Endodermal cell (in vitro differentiated cells): ENCODE results near the gene DOCK9. TPM values are rescaled to one million over a fixed set of nuclear protein-coding genes. Genes with fewer than 3 reads are reported as not detected.
A peak's percentile ranks its signal among the peaks of the same experiment; 100 is the strongest.

Source experiments
- DNase-seq: peaks from one replicate; pipeline ENCODE4 v3.0.0-alpha.2; 2017
- H3K27ac ChIP-seq: 2 replicates; pipeline ENCODE4 v1.5.1; 2013; ENCODE audit warnings: mild to moderate bottlenecking, low read depth, low read length, moderate library complexity
- H3K27me3 ChIP-seq: 2 replicates; pipeline ENCODE4 v1.6.1; 2013; ENCODE audit warnings: mild to moderate bottlenecking, low read length, moderate library complexity; ENCODE audit not compliant: insufficient read depth, control insufficient read depth, poor library complexity, severe bottlenecking
- H3K36me3 ChIP-seq: 2 replicates; pipeline ENCODE4 v1.7.0; 2013; ENCODE audit warnings: mild to moderate bottlenecking, low read length, moderate library complexity; ENCODE audit not compliant: control insufficient read depth, insufficient read depth
- H3K4me1 ChIP-seq: one replicate; pipeline ENCODE4 v1.7.0; 2013; ENCODE audit warnings: low read length; ENCODE audit not compliant: control insufficient read depth, insufficient read depth
- H3K4me3 ChIP-seq: 2 replicates; pipeline ENCODE4 v1.5.1; 2013; ENCODE audit warnings: mild to moderate bottlenecking, low read length, moderate library complexity
- H3K9ac ChIP-seq: 2 replicates; pipeline ENCODE4 v1.6.1; 2013; ENCODE audit warnings: mild to moderate bottlenecking, low read length, moderate library complexity; ENCODE audit not compliant: poor library complexity, severe bottlenecking; ENCODE audit errors: extremely low read depth
- H3K9me3 ChIP-seq: 2 replicates; pipeline ENCODE4 v1.6.1; 2013; ENCODE audit warnings: mild to moderate bottlenecking, low read length, moderate library complexity; ENCODE audit not compliant: control insufficient read depth
- H3K27ac Mint-ChIP-seq: 2 replicates; pipeline ENCODE4 v1.8.0; 2020; ENCODE audit warnings: mixed read lengths
- H3K27me3 Mint-ChIP-seq: 2 replicates; pipeline ENCODE4 v1.8.0; 2021; ENCODE audit warnings: mild to moderate bottlenecking, mixed read lengths; ENCODE audit not compliant: insufficient read depth
- H3K36me3 Mint-ChIP-seq: 2 replicates; pipeline ENCODE4 v1.8.0; 2020; ENCODE audit warnings: low read depth, mixed read lengths
- H3K4me1 Mint-ChIP-seq: 2 replicates; pipeline ENCODE4 v1.8.0; 2020; ENCODE audit warnings: mixed read lengths
- H3K4me3 Mint-ChIP-seq: 2 replicates; pipeline ENCODE4 v1.8.0; 2020; ENCODE audit warnings: mild to moderate bottlenecking, moderate library complexity, mixed read lengths
- H3K9me3 Mint-ChIP-seq: 2 replicates; pipeline ENCODE4 v1.8.0; 2020; ENCODE audit warnings: mild to moderate bottlenecking, mixed read lengths
- WGBS, 2 experiments: methylation state at CpG; one replicate each; pipeline versions ENCODE4 v1.1.5 to v1.1.7; 2013; ENCODE audit warnings: missing lambda C conversion rate in 2 of 2, mixed read lengths in 1 of 2; ENCODE audit not compliant: insufficient coverage in 1 of 2, insufficient read length in 1 of 2; 5-methylcytosine and 5-hydroxymethylcytosine counted together
- total RNA-seq, 2 donors: library from RNA; stranded (reverse); fragmentation: NEBNext Ultra II Directional in 1 of 2; extraction: Animal tissue kit (Norgen Biotek cat#: 25700) in 1 of 2; gene quantifications; 2 replicates in 1 of 2; 3 replicates in 1 of 2; pipeline ENCODE4 v1.2.1, GENCODE V29; 2021
- TF ChIP-seq, protein P1 (sequence below): fragments of 200-600 bp; sonication (generic); conservative IDR thresholded peaks from 2 replicates; pipeline ENCODE4 v1.5.0; 2021; ENCODE audit warnings: antibody characterized with exemption, mild to moderate bottlenecking

DOCK9 gene
- total RNA-seq, 2 donors from 2014 or later = 15.6 to 22.5 TPM

DNA sequence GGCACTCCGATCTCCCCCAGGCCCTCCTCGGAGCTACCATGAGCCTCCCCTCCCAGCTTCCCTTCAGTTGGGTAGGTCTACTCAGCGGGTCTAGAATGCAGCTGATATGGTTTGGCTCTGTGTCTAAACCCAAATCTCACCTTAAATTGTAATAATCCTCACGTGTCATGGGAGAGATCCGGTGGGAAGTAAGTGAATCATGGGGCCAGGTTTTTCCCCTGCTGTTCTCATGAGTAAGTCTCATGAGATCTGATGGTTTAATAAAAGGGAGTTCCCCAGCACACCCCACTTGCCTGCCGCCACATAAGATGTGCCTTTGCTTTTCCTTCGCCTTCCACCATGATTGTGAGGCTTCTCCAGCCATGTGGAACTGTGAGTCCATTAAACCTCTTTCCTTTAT, 14.5 kb upstream of the DOCK9 start:
- Mint-ChIP-seq H3K27me3 (no peaks in the 10 kb centered on the region), H3K4me1 (peaks cover 9% of the 10 kb centered on the region), H3K9me3 (no peaks in the 10 kb centered on the region), H3K36me3 (no peaks in the 10 kb centered on the region), H3K4me3 (no peak overlapping the region), H3K27ac (no peak overlapping the region)
- Histone ChIP-seq H3K27ac (no peak overlapping the region), H3K36me3 (no peaks in the 10 kb centered on the region), H3K4me1 (no peaks in the 10 kb centered on the region), H3K9ac (no peak overlapping the region), H3K9me3 (no peaks in the 10 kb centered on the region), H3K27me3 (no peaks in the 10 kb centered on the region), H3K4me3 (no peak overlapping the region)
- DNase-seq = peak; percentile 3
- WGBS, 2 experiments = 79 to 100% methylated on average over 2 to 7 of the region's 7 CpGs
- TF ChIP-seq, protein P1, sequence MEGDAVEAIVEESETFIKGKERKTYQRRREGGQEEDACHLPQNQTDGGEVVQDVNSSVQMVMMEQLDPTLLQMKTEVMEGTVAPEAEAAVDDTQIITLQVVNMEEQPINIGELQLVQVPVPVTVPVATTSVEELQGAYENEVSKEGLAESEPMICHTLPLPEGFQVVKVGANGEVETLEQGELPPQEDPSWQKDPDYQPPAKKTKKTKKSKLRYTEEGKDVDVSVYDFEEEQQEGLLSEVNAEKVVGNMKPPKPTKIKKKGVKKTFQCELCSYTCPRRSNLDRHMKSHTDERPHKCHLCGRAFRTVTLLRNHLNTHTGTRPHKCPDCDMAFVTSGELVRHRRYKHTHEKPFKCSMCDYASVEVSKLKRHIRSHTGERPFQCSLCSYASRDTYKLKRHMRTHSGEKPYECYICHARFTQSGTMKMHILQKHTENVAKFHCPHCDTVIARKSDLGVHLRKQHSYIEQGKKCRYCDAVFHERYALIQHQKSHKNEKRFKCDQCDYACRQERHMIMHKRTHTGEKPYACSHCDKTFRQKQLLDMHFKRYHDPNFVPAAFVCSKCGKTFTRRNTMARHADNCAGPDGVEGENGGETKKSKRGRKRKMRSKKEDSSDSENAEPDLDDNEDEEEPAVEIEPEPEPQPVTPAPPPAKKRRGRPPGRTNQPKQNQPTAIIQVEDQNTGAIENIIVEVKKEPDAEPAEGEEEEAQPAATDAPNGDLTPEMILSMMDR = no peak

DNA sequence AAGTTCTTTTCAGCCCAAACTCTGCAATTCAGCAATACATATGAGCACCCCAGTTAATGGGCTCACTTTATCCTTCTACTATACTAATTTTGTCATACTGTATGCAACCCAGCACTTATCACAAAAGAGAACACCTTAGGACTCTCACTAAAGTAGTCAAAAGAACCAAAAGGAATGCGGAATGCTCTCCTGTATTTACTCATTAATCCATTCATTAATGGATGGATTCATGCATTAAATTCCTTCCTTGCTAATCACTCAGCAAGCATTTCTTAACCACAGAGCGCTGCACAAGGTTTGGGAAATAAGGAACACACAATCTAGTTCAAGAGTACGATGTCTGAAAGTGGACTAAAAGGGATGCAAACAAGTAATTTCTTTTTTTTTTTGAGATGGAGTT, 12.8 kb upstream of the DOCK9 start:
- TF ChIP-seq, protein P1 = no peak
- Histone ChIP-seq H3K36me3 (no peaks in the 10 kb centered on the region), H3K9me3 (no peaks in the 10 kb centered on the region), H3K4me3 (no peak overlapping the region), H3K27me3 (no peaks in the 10 kb centered on the region), H3K4me1 (no peaks in the 10 kb centered on the region), H3K9ac (no peak overlapping the region), H3K27ac (no peak overlapping the region)
- Mint-ChIP-seq H3K36me3 (no peaks in the 10 kb centered on the region), H3K9me3 (no peaks in the 10 kb centered on the region), H3K27me3 (no peaks in the 10 kb centered on the region), H3K4me3 (no peak overlapping the region), H3K27ac (no peak overlapping the region), H3K4me1 (peaks cover 18% of the 10 kb centered on the region)
- WGBS, 2 experiments = 90 to 92% methylated on average over 2 to 3 of the region's 3 CpGs
- no peak for DNase-seq

DNA sequence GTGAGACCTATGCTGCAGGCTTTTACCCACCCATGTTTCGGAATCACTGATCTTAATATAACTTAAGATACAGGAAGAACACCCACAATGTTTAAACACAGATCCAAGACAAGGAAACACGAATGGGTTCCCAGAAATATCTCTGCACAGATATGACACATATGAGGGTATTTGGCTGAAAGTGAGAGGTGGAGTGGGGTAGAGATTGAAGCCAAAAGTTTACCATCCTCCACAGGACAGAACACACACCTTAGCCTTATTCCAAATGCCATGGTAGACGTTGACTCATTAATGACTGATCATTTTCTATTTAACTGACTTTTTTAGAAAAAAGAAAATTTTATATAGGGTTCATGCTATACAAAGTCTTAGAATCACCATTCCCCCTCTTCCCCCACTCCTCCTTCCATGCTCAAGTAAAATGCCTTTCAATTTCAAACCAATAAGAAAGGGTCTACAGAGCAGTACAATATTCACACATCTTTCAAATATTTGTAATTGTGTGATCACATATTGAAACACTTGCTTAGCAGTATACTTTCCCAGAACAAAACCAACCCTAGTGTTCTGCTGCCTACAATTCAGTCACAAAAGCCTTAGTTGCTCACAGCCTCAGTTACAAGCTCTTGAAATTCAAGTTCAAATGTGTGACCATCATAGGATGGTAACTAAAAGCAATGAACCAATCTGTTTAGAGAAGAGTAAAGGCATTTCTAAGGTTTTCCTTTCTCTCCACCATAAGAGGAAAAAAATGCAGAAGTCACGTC, 11.8 kb upstream of the DOCK9 start:
- DNase-seq = no peak
- Histone ChIP-seq H3K27ac (no peak overlapping the region), H3K36me3 (no peaks in the 10 kb centered on the region), H3K4me1 (peaks cover 3% of the 10 kb centered on the region), H3K9ac (no peak overlapping the region), H3K9me3 (no peaks in the 10 kb centered on the region), H3K4me3 (no peak overlapping the region), H3K27me3 (no peaks in the 10 kb centered on the region)
- 83 to 100% methylated on average over 1 to 4 of the region's 4 CpGs for WGBS, 2 experiments
- TF ChIP-seq, protein P1 = no peak
- Mint-ChIP-seq H3K27ac (no peak overlapping the region), H3K27me3 (no peaks in the 10 kb centered on the region), H3K4me3 (no peak overlapping the region), H3K36me3 (no peaks in the 10 kb centered on the region), H3K4me1 (peaks cover 26% of the 10 kb centered on the region), H3K9me3 (no peaks in the 10 kb centered on the region)
